GM18858 (cell line): ENCODE results near the gene ACTMAP.

Experiments used
- ATAC-seq: cut with Tn5 transposase; IDR thresholded peaks from one replicate; pipeline ENCODE4 v1.9.1; 2021; ENCODE audit not compliant: unreplicated experiment

ACTMAP gene

DNA sequence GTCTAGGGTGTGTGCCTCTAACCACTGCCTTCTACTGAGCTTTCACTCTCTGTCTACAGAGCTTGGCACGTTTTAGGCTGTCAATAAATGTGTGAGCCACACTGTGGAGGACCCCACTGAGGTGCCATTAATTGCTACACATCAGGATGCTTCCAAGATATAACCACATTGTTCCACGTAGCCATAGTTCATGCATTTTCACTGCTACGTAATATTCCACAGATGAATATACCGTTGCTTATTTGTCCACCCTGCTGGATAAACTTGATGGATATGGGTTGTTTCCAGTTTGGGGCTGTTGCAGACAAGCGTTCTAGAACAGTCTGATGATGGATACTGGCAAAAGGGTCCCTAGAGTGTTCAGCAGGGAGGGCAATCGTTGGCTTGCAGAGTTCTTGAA, 48.5 kb downstream of the ACTMAP start:
- no peak for ATAC-seq

DNA sequence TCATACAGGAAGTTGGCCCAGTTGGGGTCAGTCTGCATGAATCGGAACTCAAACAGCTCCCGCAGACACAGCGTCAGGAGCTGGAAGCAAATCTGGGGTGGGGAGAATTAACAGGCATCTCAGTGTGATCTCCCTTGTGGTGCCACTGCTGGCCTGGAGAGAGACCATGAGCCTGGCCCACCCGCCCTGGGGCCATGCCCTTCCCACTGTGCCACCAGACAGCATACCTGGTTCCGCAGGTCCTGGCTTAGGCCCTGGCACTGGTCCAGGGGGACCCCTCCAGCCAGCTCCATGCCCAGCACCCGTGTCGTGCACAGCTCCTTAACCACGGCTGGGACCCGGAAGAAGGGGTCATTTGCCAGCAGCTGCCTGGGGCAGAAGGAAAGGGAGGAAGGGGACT, 50.2 kb downstream of the ACTMAP start:
- ATAC-seq = no peak

DNA sequence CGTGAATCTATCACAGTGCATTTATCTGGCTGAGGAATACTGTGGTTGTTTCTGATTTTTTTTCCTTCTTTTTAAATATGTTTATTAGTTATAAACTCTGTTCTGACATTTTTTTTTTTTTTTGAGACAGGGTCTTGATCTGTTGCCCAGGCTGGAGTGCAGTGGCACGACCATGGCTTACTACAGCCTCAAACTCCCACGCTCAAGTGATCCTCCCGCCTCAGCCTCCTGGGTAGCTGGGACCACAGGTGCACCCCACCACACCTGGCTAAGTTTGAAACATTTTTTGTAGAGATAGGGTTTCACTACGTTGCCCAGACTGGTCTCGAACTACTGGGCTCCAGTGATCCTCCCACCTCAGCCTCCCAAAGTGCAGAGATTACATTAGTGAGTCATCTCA, 53.3 kb downstream of the ACTMAP start:
- no peak for ATAC-seq

DNA sequence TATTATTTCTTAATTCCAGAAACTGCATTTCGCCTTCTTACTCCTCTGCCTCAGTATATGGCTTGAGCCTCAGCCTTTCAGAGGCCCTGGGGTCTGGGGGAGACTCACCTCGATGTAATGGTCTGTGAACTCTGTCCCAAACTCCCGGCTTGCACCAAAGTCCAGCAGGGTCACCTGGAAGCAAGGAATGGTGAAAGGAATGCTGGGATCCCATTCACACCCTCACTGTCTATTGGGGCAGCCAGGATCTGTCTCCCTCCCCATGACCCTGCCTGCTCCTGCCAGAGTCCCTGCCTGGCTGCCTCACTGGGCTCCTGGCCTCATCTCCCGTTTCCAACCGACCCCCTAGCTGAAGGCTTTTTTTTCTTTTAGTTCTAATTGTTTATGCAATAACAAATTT, 54.4 kb downstream of the ACTMAP start:
- ATAC-seq = no peak

DNA sequence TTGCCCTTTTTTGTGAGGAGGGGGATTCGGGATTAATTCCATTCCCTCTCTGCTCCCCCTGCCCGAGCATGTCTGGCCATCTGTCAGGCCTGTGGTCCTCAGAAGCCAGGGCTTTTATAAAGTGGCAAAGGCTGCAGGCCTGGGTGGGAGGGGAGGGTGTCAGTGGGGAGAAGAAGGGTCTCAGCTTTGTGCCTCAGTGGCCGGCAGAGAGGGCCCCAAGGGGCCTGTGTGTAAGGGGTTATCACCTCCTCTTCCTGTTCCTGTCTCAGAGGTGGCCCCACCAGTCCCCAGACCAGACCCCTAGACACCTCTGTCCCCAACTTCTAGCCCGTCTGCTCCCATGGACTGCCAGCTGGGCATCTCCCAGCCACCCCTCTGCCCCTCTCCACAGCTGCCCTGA, 56.4 kb downstream of the ACTMAP start:
- no peak for ATAC-seq

DNA sequence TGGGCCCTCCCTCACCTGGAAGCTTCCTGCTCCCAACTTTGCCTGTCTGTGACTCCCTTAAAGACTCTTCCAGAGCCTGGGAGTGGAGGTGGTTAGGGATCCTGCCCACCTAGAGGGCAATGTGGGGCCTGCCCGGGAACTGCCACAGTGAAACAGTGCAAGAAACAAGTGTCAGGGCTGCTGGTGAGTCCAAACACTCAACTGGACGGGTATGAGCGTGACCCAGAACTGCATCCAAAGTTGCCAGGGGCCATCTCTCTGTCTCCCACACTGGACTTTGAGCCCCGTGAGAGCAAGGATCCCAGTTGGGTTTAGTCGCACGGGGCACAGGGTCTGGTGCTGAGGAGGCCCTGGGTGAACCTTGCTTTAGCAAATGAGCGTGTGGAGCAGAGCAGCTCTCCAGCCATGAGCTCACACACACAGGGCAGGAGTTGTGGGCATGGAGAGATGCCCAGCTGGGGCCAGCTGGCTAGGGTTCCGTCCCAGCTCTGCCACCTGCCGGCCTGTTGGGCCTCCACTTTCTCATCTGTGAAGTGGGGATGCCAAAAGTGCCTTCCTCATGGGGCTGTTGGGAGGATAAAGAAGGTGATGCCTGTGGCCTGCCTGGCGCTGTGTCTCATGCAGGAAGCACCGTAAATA, 57.0 kb downstream of the ACTMAP start:
- ATAC-seq = no peak

DNA sequence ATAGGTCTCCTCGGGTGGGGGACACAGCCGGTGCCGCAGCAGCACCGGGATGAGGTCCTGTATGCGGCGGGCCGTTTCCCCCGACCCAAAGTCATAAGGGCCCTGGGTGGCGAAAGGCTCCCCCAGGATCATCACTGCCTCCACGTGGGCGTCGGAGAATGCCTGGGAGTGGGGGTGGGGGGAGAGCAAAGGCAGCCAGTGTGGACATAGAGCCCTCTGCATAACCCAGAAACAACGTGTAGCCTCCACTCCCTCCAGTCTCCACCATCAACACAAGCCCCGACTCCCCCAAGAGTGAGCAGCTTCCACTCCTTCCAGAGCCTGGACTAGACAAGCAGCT, 58.1 kb downstream of the ACTMAP start:
- no peak for ATAC-seq

DNA sequence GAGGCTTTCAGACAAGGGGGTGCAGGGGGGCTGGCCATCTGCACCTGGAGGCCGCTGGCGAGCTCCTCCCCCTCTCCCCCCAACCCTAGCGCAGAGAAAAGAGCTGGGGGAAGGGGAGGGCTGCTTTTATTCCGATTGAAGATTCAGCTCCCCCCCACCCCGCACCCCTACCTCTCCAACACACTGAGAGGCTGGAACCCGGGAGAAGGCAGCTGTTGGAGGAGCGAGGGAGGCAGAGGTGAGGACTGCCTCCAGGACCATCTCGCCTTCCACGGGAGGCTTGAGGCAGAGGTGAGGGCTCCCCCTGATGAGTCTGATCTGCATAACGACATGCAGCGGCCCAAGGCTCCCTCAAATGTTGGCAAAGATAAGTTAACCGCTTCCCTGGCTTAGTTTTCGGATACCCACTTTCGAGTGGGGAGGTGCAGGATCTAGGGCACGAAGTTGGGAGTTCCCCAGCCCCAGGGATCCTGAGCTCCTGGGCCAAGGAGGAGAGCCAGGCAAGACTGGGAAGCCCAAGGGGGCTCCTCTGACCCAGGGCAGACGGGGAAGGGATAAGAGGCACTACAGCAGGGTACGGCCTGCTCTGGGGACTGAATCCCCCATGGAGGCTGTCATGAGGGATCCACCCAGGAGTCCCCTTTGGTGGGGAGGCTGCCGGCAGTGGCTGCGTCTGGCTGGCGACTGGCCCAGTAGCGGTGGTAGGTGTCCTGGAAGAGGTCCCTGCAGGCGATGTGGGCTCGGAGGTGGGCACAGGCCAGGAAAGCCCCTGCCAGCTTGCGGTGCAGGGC, 58.7 kb downstream of the ACTMAP start:
- ATAC-seq = no peak
